Fibroblast of lung (primary cell): ENCODE data around the gene DYSF. TPM values are rescaled to one million over a fixed set of nuclear protein-coding genes. Genes with fewer than 3 reads are reported as not detected.
A peak's percentile ranks its signal among the peaks of the same experiment; 100 is the strongest.

Experiments
- DNase-seq, 2 donors: peaks; one replicate each; pipeline versions ENCODE4 v3.0.0 to v3.0.0-alpha.2; 2010; ENCODE audit warnings: low read depth in 2 of 2
- H2AFZ ChIP-seq: 2 replicates; pipeline ENCODE4 v1.5.1; 2012; ENCODE audit warnings: low read length, control low read depth, inconsistent platforms
- H3K27ac ChIP-seq: 2 replicates; pipeline ENCODE4 v1.5.1; 2011; ENCODE audit warnings: low read length, control low read depth; ENCODE audit not compliant: insufficient read depth
- H3K27me3 ChIP-seq: 2 replicates; pipeline ENCODE4 v1.5.1; 2011; ENCODE audit warnings: mild to moderate bottlenecking, low read length; ENCODE audit not compliant: control insufficient read depth, insufficient read depth
- H3K36me3 ChIP-seq: 2 replicates; pipeline ENCODE4 v1.5.1; 2011; ENCODE audit warnings: low read length; ENCODE audit not compliant: control insufficient read depth, insufficient read depth
- H3K4me1 ChIP-seq: 2 replicates; pipeline ENCODE4 v1.5.1; 2011; ENCODE audit warnings: low read length; ENCODE audit not compliant: control insufficient read depth, insufficient read depth; ENCODE audit errors: extremely low read depth
- H3K4me2 ChIP-seq: 2 replicates; pipeline ENCODE4 v1.5.1; 2011; ENCODE audit warnings: low read length, control low read depth; ENCODE audit not compliant: insufficient read depth; ENCODE audit errors: extremely low read depth
- H3K4me3 ChIP-seq, 4 experiments: fragments of 200-600 bp in 1 of 4; sonication (generic) in 1 of 4; replicated peaks in 1 of 4; 2 replicates each; pipeline ENCODE4 v1.5.1; 2011 to 2016; ENCODE audit warnings: low read length in 4 of 4, low read depth in 3 of 4, mild to moderate bottlenecking in 3 of 4, control low read depth in 2 of 4, inconsistent platforms in 1 of 4, mixed read lengths in 1 of 4; ENCODE audit not compliant: insufficient read depth in 1 of 4; ENCODE audit errors: control extremely low read depth in 1 of 4
- H3K79me2 ChIP-seq: 2 replicates; pipeline ENCODE4 v1.5.1; 2012; ENCODE audit warnings: mild to moderate bottlenecking, low read length, inconsistent platforms; ENCODE audit not compliant: control insufficient read depth, insufficient read depth
- H3K9ac ChIP-seq: 2 replicates; pipeline ENCODE4 v1.5.1; 2011; ENCODE audit warnings: mild to moderate bottlenecking, low read length, control low read depth; ENCODE audit not compliant: insufficient read depth
- H3K9me3 ChIP-seq: 2 replicates; pipeline ENCODE4 v1.5.1; 2012; ENCODE audit warnings: low read depth, low read length; ENCODE audit not compliant: control insufficient read depth, insufficient read depth
- H4K20me1 ChIP-seq: 2 replicates; pipeline ENCODE4 v1.5.1; 2011; ENCODE audit warnings: low read length; ENCODE audit not compliant: control insufficient read depth, insufficient read depth; ENCODE audit errors: extremely low read depth
- EZH2 ChIP-seq: IDR thresholded peaks from 2 replicates; pipeline ENCODE4 v1.5.1; 2012; ENCODE audit warnings: low read length, control low read depth, mild to moderate bottlenecking; ENCODE audit errors: missing control alignments
- polyA plus RNA-seq, 2 donors: library from polyadenylated mRNA; depleted of rRNA in 1 of 2; stranded (reverse) in 1 of 2; unstranded in 1 of 2; fragments of >200 nt; gene quantifications; 2 replicates each; pipeline ENCODE4 v1.2.1, GENCODE V29; 2011 to 2012; ENCODE audit warnings: missing spikeins in 1 of 2
- total RNA-seq: library from RNA; depleted of rRNA; stranded (reverse); fragments of >200 nt; gene quantifications from 2 replicates; pipeline ENCODE4 v1.2.1, GENCODE V29; 2014
- TF ChIP-seq, protein P1 (sequence below), 2 donors: IDR thresholded peaks in 1 of 2; conservative IDR thresholded peaks in 1 of 2; 1 replicate in 1 of 2; 2 replicates in 1 of 2; pipeline ENCODE4 v1.5.1; 2011 to 2012; ENCODE audit warnings: low read length in 2 of 2, control low read depth in 1 of 2, inconsistent platforms in 1 of 2, low read depth in 1 of 2, mild to moderate bottlenecking in 1 of 2

DYSF gene
- total and polyA plus RNA-seq, 2 donors (not counting 1 experiment from before 2014, with no cell fraction given), result under 0.01 to 0.67 TPM

DNA sequence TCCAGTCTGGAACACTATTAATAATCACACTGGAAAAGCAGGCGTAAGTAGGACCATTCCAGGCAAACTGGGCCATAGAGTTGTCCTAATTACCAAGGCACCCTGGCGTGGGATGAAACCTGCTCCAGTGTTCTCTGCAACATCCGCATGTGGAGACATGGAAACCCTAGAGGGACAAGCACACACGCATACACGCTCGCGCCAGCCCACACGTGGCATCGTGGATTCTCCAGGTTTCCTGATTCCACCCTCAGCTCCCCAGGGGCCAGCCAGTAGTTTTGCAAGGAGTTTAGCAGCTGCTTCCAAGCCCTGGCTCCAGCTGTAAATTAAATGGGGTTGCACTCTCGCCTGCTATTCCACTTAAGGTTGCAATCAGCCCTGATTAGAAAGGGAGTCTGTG is 127.7 kb downstream of the DYSF start:
- no peak overlapping the region for H3K27ac ChIP-seq
- no peak overlapping the region for H3K4me3 ChIP-seq
- H3K4me1 ChIP-seq, result no peaks in the 10 kb centered on the region
- no peak overlapping the region for H3K4me2 ChIP-seq
- DNase-seq, result no peak
- no peak overlapping the region for H2AFZ ChIP-seq
- H3K9ac ChIP-seq, result no peak overlapping the region
- no peaks in the 10 kb centered on the region for H4K20me1 ChIP-seq
- no peaks in the 10 kb centered on the region for H3K79me2 ChIP-seq
- no peak for TF ChIP-seq EZH2
- TF ChIP-seq, protein P1, sequence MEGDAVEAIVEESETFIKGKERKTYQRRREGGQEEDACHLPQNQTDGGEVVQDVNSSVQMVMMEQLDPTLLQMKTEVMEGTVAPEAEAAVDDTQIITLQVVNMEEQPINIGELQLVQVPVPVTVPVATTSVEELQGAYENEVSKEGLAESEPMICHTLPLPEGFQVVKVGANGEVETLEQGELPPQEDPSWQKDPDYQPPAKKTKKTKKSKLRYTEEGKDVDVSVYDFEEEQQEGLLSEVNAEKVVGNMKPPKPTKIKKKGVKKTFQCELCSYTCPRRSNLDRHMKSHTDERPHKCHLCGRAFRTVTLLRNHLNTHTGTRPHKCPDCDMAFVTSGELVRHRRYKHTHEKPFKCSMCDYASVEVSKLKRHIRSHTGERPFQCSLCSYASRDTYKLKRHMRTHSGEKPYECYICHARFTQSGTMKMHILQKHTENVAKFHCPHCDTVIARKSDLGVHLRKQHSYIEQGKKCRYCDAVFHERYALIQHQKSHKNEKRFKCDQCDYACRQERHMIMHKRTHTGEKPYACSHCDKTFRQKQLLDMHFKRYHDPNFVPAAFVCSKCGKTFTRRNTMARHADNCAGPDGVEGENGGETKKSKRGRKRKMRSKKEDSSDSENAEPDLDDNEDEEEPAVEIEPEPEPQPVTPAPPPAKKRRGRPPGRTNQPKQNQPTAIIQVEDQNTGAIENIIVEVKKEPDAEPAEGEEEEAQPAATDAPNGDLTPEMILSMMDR (conservative IDR thresholded peaks at IDR 0.05 in 1 of 2, IDR thresholded peaks at IDR 0.05 in 1 of 2; ENCODE audit: low read depth in 1 of 2, low read length in 2 of 2), result no peak
- no peaks in the 10 kb centered on the region for H3K9me3 ChIP-seq
- no peaks in the 10 kb centered on the region for H3K36me3 ChIP-seq
- peaks cover 5% of the 10 kb centered on the region for H3K27me3 ChIP-seq

DNA sequence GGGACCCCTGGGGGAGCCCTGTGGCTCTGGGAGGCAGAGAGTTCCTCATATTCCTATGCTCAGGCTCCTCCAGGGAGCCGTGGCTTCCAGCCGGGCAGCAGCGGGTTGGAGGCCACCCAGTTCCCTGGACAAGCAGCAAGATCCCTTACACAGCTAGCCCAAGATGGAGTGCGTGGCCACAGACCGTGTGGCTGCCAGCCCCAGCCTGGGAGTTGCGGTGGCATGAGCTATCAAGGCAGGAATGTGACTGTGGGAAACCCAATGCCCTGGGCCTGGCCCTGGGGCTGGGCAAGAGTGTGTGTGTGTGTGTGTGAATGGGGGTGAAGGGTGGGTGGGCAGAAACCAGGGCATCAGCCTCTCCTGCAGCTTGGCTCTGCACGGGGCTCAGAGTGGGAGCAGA is 130.5 kb downstream of the DYSF start:
- peak in 1 of 2 donors; percentile 36 for DNase-seq
- H3K36me3 ChIP-seq, result no peaks in the 10 kb centered on the region
- H3K79me2 ChIP-seq, result no peaks in the 10 kb centered on the region
- no peak overlapping the region for H3K27ac ChIP-seq
- TF ChIP-seq, protein P1 (conservative IDR thresholded peaks at IDR 0.05 in 1 of 2, IDR thresholded peaks at IDR 0.05 in 1 of 2; ENCODE audit: low read depth in 1 of 2, low read length in 2 of 2), result no peak
- no peak for TF ChIP-seq EZH2
- peaks cover 3% of the 10 kb centered on the region for H3K27me3 ChIP-seq
- no peak overlapping the region for H3K4me2 ChIP-seq
- H3K9me3 ChIP-seq, result no peaks in the 10 kb centered on the region
- no peak overlapping the region for H3K9ac ChIP-seq
- H3K4me3 ChIP-seq, result no peak overlapping the region
- H3K4me1 ChIP-seq, result no peaks in the 10 kb centered on the region
- H2AFZ ChIP-seq, result no peak overlapping the region
- H4K20me1 ChIP-seq, result no peaks in the 10 kb centered on the region

DNA sequence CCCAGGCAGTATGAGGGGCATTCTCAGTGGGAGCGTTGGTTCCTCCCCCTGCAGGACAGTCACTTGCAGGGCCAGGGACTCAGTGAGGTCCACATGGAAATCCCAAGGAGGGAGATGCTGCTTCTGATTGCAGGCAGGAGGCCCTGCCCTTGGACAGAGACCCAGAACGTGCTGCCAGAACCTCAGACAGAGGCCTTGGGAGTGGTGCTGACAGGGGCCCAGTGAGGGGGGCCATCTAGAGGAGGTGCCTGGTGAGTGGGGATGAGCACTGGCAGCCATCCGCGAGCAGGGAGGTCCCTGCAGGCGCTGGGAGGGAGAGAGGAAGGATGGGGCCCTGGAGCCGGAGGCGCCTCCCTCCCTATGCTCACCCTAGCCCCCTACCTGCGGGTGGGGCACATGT is 133.1 kb downstream of the DYSF start:
- Histone ChIP-seq H3K4me3 (no peak overlapping the region), H3K9ac (no peak overlapping the region), H3K79me2 (no peaks in the 10 kb centered on the region), H3K27me3 (peaks cover 3% of the 10 kb centered on the region), H4K20me1 (no peaks in the 10 kb centered on the region), H3K9me3 (no peaks in the 10 kb centered on the region), H3K4me1 (no peaks in the 10 kb centered on the region), H3K4me2 (no peak overlapping the region), H3K36me3 (no peaks in the 10 kb centered on the region), H2AFZ (no peak overlapping the region), H3K27ac (no peak overlapping the region)
- TF ChIP-seq, protein P1 (conservative IDR thresholded peaks at IDR 0.05 in 1 of 2, IDR thresholded peaks at IDR 0.05 in 1 of 2; ENCODE audit: low read depth in 1 of 2, low read length in 2 of 2), result no peak
- TF ChIP-seq EZH2, result no peak
- DNase-seq, result no peak
